Fibroblast of skin of left quadriceps (primary cell): ENCODE data around the gene TUBA4B.
A peak's percentile ranks its signal among the peaks of the same experiment; 100 is the strongest.
"Not testable (repeated sequence)": the region's sequence is repeated elsewhere in the genome, so short reads cannot be mapped to it uniquely, and the experiment has no call there.

Source experiments
- DNase-seq, 2 experiments: peaks; one replicate each; pipeline ENCODE4 v3.0.0-alpha.2; 2013; ENCODE audit warnings: low read depth in 2 of 2

Gene TUBA4B

GRCh38 chr2:219274361-219274921 lies 21.4 kb downstream of the TUBA4B start:
- DNase-seq = peak; percentile 46 to 50

DNA sequence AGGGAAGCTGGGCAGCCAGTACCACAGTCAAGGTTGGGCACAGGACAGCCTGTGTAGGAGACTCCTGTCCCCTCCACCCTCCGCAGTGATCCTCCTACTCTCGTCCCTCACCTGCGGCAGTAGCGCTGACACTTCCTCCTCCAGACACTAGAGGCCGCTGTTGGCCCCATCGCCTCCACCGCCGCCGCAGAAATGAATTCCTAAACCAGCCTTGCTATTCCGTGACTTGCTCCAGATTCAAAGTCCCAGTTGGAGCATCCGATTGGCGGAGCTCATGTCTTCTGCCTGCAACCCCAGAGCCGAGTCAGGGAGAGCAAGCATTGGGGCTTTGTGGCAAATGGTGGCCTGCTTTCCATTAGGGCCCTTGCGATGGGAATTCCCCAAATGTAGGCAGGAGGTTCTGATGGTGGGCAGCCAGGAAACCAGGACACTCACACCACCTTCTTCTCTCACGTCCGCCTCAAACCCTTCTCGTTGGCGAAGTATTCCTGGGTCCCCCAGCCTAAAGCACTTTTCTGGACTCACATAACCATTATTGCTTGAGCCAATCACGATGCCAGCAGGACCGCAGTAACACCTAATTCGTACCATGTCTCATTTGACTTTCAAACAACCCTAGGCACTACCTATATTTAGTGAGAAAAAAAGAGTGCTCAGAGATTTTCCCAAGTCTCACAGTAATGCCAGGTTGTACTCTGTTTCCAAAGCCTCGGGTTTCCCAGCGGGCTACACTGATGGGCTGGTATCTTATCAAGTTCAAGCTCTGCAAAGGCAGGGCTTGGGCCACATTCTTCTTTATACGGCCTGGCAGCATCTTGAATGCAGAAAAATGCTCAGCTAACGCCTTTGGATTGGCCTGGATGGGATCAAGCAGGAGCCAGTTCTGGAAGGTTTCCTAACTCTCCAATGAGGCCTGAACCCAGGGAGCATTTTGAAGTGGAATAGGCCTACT lies 24.9 kb downstream of the TUBA4B start:
- DNase-seq = peak; percentile 66 to 71

GRCh38 chr2:219278655-219279150 lies 25.7 kb downstream of the TUBA4B start:
- no peak for DNase-seq

DNA sequence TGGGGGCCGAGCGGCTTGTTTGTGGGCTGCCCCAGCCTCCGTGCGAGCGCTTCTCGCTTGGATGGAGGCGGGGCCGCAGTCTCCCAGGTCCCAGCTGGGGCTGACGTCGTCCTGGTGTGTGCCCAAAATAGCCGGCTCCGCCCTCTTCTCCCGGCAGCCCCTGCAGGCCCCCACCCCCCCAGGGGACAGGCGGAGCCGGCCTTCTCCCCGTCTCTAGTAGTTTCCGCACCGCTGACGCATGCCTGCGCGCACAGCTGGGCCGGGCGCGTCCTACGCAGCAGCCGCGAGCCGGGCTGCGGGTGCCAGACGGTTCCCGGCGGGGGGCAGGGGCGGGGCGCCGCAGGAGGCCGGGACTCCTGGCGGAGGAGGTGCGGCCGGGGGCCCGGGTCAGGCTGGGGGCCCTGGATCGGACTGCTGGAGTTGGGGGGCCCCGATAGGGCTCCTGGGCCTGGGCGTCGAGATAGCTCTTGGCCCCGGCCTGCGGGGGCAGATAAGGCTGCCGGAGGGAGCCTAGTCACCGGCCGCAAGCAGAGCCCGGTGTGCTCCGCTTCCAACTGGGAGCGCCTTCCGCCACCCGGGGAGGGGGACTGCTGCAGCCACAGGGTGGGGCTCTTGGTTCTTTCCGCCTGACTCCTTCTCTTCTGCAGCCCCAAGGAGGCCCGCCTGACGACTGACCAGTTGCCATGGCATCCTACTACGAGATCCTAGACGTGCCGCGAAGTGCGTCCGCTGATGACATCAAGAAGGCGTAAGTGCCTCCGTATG lies 26.3 kb downstream of the TUBA4B start, which contains the start of gene DNAJB2:
Gene DNAJB2, plus strand, starts transcription at position 216 of the 765 bp plus-strand sequence. Its CDS starts 468 bp downstream, at position 684.
- peak; percentile 98 to 99 for DNase-seq

GRCh38 chr2:219279916-219280516 lies 27.0 kb downstream of the TUBA4B start:
- DNase-seq = no peak

DNA sequence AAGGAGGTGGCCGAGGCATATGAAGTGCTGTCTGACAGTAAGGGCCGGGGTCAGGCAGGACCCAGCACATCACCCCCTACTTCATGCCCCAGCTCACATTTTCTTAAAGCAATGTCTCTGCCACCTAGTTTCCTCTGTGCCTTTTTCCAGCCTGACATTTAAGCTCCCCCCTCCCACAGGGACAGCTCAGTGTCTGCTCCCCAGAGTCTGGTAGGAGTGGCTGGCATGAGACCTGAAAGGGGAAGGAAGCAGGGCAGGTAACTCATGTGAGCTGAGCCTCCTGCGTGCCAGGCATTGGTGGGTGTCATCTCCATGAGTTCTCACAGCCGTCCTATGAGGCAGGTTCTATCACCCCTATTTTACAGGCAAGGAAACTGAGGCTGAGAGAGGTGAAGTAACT lies 27.6 kb downstream of the TUBA4B start:
- DNase-seq = no peak

GRCh38 chr2:219281588-219281987 lies 28.5 kb downstream of the TUBA4B start:
- no peak for DNase-seq

GRCh38 chr2:219282375-219282774 lies 29.3 kb downstream of the TUBA4B start:
- DNase-seq = no peak

DNA sequence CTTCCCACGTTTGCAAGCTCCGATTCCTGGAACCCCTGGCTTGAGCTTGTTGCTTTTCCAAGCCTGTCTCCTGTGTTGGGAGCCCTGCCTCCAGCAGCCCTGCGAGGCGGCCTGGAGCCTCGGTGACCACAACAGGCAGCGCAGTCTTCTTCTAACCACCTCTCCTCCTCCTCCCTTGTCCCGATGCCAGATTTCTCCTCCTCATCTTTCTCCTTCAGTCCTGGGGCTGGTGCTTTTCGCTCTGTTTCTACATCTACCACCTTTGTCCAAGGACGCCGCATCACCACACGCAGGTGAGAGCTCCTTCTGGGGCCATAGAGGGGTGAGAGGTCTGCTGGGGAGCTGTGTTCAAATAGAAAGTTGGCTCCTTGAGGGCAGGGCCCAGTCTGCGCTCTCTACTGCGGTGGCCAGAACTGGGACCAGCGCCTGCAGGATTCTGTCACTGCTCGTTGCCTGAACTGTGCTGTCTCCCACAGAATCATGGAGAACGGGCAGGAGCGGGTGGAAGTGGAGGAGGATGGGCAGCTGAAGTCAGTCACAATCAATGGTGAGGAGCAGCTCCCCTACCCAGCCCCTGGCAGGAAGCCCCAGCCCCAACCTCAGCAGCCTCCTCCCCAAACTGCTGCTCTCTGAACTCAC lies 30.0 kb downstream of the TUBA4B start:
- DNase-seq = no peak

GRCh38 chr2:219284501-219285372 lies 31.7 kb downstream of the TUBA4B start:
- no peak for DNase-seq

DNA sequence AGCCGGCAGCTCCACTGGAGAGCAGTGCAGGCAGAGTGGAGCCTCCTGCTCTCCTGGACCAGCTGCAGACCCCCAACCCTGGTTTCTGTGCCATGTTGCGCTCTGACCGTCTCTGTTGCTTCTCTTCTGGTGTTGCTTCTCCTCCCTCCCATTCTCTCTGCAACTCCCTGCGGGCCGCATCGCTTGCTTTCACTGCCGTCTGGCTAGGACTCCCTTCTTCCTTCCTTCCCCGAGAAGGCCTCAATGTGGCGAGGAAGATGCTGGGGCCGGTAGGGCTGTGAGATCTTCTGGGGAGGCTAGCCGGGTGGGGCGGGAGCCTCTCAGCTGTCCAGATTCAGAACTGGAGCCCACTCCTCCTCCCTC lies 32.3 kb downstream of the TUBA4B start:
- DNase-seq = no peak

DNA sequence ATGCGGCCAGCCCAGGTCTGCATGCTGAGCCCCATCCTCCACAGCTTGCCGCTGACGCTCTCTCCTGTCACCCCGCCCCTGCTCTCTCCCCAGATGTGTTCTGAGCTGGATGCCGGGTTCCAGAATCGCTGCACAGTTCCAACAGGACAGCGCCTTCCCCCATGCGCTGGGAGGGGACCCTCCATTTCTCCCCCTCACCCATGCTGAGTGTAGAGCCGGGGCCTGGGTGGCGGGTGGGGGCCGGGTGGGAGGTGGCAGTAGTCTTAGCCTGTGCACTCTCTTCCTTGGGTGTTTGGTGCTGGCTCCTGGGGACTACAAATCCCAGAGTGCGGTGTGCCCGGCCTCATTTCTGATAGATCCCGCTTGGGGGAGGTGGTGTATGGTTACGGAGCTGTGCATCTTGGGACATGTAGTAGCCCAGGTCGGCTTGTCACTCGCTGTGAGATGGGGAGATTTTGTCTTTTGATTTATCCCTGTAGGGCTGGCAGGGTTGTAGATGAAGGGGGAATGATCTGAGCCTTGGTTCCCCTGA lies 32.9 kb downstream of the TUBA4B start:
- DNase-seq = peak; percentile 46 to 49

DNA sequence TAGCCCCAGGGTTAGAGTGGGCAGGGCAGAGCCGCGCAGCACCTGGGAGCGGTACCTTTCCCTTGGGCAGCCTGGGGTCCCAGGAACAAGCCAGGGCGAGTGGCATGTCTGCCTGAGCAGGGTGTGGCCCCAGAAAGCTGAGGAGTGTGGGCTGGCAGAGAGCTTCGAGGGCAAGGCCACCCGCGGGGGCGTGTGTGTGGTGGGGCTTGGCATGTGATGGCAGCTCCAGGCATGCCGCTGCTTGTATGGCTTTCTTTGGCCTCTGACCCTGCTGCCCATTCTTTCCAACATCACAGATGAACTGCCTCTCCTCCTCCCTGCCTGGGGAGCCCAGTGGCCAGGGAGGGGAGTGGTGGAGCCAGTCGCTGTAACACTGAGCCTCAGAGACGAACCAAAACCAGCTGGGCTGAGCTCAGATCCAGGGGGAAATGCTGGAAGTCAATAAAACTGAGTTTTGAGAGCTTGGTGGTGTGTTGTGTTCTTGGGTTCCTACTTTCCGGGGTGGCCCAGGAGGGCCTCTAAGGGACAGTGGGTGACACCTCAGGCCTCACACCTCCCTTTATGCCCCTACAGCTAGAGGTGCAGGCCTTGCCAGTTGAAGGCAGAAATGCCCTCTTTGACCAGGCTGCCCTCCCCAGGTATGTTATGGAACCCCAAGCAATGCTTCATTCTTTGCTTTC lies 33.5 kb downstream of the TUBA4B start:
- no peak for DNase-seq

DNA sequence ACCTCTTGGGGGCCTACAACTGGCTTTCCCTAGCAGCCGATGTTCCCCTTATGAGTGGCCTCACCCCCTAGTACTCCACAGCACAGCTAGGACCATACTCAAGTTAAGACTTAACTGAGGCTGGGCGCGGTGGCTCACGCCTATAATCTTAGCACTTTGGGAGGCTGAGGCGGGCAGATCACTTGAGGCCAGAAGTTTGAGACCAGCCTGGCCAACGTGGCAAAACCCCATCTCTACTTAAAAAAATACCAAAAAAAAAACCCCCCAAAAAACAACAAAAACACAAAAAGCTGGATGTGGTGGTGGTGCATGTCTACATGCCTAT lies 34.0 kb downstream of the TUBA4B start:
- DNase-seq = not testable (repeated sequence)

DNA sequence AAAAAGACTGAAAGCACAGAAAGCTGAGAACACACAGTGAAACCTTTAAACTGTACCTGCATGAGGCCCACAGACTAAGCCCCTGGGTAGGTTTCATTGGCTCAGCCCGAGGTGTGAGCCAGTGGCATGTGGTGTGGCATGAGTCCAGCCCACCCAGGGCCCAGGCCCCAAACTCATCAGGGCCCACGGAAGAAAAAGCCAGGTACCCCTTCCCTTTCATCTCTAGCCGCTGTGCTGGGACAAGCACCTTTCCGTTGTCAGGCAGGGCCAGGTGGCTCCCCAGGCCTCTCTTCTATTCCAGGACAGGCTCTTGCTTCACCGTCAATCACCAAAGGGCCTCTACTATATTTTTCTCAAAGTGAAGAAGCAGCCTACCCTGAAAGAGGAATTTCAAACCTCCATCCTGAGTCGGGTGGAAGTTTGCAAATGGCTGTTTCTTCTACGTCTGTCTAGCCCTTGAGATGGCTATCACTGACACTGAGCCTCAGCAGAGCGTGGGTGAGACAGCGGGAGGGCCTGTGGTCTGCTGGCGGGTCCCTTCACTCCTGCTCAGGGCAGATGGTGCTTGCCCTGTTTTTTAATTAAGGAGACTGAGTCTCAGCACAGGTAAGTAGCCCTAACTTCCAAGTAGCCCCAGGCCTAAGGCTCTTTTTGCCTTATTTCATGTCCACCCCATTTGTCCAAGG lies 34.7 kb downstream of the TUBA4B start:
- DNase-seq = no peak

GRCh38 chr2:219289195-219289536 lies 36.1 kb downstream of the TUBA4B start:
- DNase-seq = no peak

GRCh38 chr2:219289537-219290361 lies 36.7 kb downstream of the TUBA4B start:
- peak; percentile 80 to 82 for DNase-seq
